Measurements from ENCODE around the gene OAF.

DNA sequence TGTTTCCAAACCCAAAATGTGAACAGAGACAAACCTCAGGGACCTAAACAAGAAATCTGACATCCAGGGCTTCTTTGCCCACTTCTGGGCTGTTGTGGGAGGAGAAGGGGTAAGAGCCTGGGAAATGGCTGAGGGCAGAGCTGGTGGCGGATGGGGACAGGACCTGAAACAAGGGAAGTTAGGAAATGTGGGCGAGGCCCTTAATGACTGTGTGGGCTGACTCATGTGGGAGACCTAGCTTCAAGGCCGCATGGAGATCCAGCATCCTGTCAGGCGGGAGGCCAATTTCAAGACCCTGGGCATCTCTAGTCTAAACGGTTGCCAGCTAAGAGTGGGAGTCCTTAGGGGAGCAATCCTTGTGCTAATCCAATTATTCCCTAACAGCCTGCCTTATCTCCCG lies 2.1 kb upstream of the OAF start:
- TF ChIP-seq EZH2 (IDR thresholded peaks at IDR 0.05), result no peak
- no peak for TF ChIP-seq POLR2AphosphoS5 (IDR thresholded peaks at IDR 0.05; ENCODE audit: borderline replicate concordance, low read depth, low read length)
- no peak for TF ChIP-seq FOXP2 (optimal IDR thresholded peaks at IDR 0.05; ENCODE audit: control extremely low read depth, extremely low read length, insufficient read depth)
